Prostate gland (tissue), 2 donors: Measurements from ENCODE around the gene PCDHB4.
"Not testable (repeated sequence)": the region's sequence is repeated elsewhere in the genome, so short reads cannot be mapped to it uniquely, and the experiment has no call there.

Experiments used
- CTCF ChIP-seq, 4 experiments: fragments of 200-600 bp in 2 of 4; fragments of 450-650 bp in 2 of 4; sonication (generic) in 2 of 4; IDR thresholded peaks; 1 replicate in 3 of 4; 2 replicates in 1 of 4; pipeline ENCODE4 v1.5.1; 2016 to 2019; ENCODE audit warnings: antibody characterized with exemption in 4 of 4, mild to moderate bottlenecking in 2 of 4, moderate library complexity in 2 of 4
- POLR2A ChIP-seq: fragments of 450-650 bp; IDR thresholded peaks from one replicate; pipeline ENCODE4 v1.6.1; 2016; ENCODE audit warnings: antibody characterized with exemption, mild to moderate bottlenecking

GRCh38 chr5:141152096-141152495 is 30.5 kb downstream of the PCDHB4 start:
- TF ChIP-seq CTCF (IDR thresholded peaks at IDR 0.05); POLR2A: not testable (repeated sequence)
